Natural killer cell treated with Interleukin-12 subunit alpha and Interleukin-12 subunit beta and Interleukin-15 and Interleukin-18, amount 100 ng/mL, for 72 hours (primary cell): ENCODE measurements around the gene NAA80. TPM values are rescaled to one million over a fixed set of nuclear protein-coding genes. Genes with fewer than 3 reads are reported as not detected.
"Not testable (repeated sequence)": the region's sequence is repeated elsewhere in the genome, so short reads cannot be mapped to it uniquely, and the experiment has no call there.

Source experiments
- ATAC-seq, 2 donors: fragments of 150-1000 bp; cut with Tn5 transposase in 1 of 2; sonication (Bioruptor Pico), chemical (Tn5 transposase) in 1 of 2; 2 replicates each; pipeline ENCODE4 v1.10.0; 2021
- DNase-seq: peaks from one replicate; pipeline ENCODE4 v3.0.0; 2022; ENCODE audit warnings: low spot score
- H3K27ac Mint-ChIP-seq, 2 donors: 1 replicate in 1 of 2; 2 replicates in 1 of 2; pipeline ENCODE4 v1.8.0; 2022; ENCODE audit warnings: mixed read lengths in 2 of 2, mild to moderate bottlenecking in 1 of 2, moderate library complexity in 1 of 2
- H3K27me3 Mint-ChIP-seq, 2 donors: 1 replicate in 1 of 2; 2 replicates in 1 of 2; pipeline ENCODE4 v1.8.0; 2022; ENCODE audit warnings: mixed read lengths in 2 of 2
- H3K36me3 Mint-ChIP-seq: one replicate; pipeline ENCODE4 v1.8.0; 2022; ENCODE audit warnings: mixed read lengths
- H3K4me1 Mint-ChIP-seq, 2 donors: 1 replicate in 1 of 2; 2 replicates in 1 of 2; pipeline ENCODE4 v1.8.0; 2022; ENCODE audit warnings: low read depth in 2 of 2, mixed read lengths in 2 of 2, mild to moderate bottlenecking in 1 of 2
- H3K4me3 Mint-ChIP-seq: one replicate; pipeline ENCODE4 v1.8.0; 2022; ENCODE audit warnings: mixed read lengths
- H3K9me3 Mint-ChIP-seq: 2 replicates; pipeline ENCODE4 v1.8.0; 2022; ENCODE audit warnings: mixed read lengths
- total RNA-seq, 2 donors: library from RNA; stranded (reverse); gene quantifications; one replicate each; pipeline ENCODE4 v1.2.3, GENCODE V29; 2022

The NAA80 gene
- total RNA-seq, 2 donors from 2014 or later, result 13.2 to 15.7 TPM

DNA sequence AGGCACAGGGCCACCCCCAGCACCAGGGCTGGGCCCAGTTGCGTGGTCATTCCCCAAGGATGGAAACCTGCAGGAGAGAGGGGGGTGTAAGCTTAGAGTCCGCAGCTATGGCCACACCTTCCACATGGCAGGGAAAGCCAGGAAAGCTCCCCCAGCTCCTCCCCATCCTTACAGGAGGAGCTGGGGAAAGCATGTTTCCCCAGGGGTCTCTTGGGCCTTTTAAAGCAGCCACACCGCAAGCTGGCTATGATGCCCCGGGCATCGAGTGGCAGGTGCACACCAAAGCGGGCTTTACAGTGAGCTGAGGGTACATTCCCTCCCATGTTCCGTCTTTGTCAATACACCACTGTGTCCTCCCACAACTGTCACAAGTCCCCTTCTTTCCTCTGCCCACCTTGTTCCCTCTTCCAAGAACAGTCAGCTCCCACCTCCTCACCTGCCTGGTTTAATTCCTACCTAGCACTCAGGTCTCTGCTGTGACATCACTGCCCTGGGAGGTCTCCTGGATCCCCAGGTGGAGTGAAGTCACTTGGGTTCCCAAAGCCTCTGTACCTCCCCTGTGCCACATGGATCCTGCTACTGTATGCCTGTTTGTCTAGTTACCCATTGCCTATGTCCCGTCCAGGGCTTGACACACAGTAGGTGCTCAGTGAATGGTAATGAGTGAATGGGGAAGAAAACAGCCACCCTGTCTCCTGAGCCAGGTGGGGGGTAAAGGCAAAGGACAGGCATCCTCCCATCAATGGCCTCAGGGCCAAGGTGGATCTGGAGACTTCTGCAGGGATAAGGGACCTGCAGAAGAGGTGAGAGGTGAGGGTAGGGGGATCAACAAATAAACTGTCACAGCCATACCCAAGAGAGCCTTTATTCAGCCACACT lies 3.4 kb downstream of the NAA80 start:
- H3K27me3 Mint-ChIP-seq, result no peaks in the 10 kb centered on the region
- no peak overlapping the region for H3K4me3 Mint-ChIP-seq
- no peaks in the 10 kb centered on the region for H3K36me3 Mint-ChIP-seq
- no peak overlapping the region for H3K27ac Mint-ChIP-seq
- ATAC-seq (no peak), DNase-seq (no peak)
- peaks cover 31 to 38% of the 10 kb centered on the region in 2 donors for H3K4me1 Mint-ChIP-seq
- no peaks in the 10 kb centered on the region for H3K9me3 Mint-ChIP-seq

DNA sequence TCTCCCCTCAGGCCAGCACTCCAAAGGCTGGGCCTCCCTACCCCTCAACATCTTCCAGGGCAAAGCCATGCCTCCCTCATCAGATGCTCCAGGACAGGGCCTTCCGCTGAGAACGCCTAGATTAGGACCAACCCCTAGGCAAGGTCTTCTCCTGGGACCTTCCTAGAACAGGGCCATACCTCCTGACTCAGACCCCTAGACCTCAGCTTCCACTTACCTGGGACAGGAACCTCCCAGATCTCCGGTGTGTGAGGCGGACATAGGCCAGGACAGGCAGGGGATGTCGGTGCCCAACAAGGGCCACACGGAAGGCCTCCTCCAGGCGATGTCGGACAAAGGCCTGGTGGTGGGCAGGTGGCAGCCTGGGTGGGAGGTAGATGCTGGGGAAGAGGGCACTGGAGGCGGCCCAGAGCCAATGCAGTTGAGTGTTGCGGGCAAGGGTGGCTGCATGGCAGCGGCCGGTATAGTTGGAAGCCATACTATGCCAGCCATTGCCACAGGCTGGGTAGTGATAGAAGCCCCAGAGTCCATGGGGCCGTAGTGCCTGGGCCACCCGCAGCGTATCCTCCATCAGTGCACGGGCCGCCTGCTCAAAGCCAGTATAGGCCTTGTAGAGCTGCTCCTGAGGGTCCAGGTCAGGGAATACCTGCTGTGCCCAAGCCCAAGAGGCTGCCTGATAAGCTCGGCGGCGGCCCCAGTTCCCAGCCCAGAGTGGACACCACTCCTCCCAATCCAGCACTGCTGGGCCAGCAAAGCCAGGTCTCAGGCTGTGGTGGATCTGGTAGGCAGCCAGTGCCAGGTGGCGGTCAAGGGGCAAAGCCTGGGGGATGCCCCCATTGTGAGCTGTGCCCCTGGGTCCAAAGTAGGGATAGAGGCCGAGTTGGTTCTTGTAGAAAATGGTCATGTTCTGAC lies 4.5 kb downstream of the NAA80 start:
- peaks cover 23 to 30% of the 10 kb centered on the region in 2 donors for H3K4me1 Mint-ChIP-seq
- no peaks in the 10 kb centered on the region for H3K9me3 Mint-ChIP-seq
- H3K4me3 Mint-ChIP-seq, result no peak overlapping the region
- no peak overlapping the region for H3K27ac Mint-ChIP-seq
- H3K27me3 Mint-ChIP-seq, result no peaks in the 10 kb centered on the region
- no peak for DNase-seq
- no peaks in the 10 kb centered on the region for H3K36me3 Mint-ChIP-seq
- ATAC-seq, result no peak

DNA sequence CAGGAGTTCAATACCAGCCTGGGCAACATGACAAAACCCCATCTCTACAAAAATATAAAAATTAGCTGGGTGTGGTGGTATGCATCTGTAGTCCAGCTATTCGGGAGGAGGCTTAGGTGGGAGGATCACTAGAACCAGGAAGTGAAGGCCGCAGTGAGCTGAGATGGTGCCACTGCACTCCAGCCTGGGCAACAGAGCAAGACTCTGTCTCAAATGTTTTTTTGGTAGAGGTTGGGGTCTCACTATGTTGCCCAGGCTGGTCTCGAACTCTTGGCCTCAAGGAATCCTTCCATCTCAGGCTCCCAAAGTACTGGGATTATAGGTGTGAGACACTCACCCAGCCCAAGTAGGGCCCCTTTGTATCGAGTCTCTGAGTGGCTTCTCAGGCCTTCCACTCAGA lies 5.1 kb downstream of the NAA80 start:
- H3K36me3 Mint-ChIP-seq, result no peaks in the 10 kb centered on the region
- no peak overlapping the region for H3K4me3 Mint-ChIP-seq
- no peak overlapping the region for H3K27ac Mint-ChIP-seq

DNA sequence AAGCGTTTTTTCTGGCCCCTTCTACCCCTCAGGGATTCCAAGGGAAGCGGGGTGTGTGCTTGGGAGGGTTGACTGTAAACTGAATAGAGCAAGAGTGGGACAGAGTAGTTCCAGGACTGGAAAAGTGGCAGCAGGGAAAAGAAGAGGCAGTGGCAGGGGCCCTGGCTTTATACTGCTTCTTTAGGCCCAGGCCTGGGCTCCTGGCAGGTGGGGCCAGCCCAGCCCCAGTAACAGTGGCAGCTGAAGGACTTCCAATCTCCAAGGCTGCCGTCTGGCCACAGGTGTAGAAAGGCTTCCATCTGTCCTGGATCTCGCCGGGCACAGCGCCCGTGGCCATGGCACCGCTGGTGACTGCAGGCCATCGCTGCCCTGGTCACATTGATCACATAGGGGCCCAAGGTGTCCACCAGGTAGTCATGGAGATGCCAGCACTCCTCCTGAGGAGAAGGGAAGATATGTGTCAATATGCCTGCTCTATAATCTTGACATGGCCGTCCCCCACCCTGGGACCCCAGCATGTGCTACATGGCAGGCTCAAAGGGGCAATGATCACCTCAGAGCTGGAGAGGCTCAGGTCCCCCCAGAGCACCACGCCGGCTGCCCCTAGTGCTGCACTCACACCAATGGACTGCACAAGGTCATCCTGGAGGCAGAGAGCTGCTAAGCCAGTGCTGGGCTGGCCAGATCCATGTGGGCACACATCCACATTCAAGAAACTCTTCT lies 6.0 kb downstream of the NAA80 start:
- Mint-ChIP-seq H3K4me3 (peak overlapping the region; percentile 89), H3K9me3 (no peaks in the 10 kb centered on the region), H3K4me1 (peaks cover 15 to 21% of the 10 kb centered on the region in 2 donors), H3K27ac (peak overlapping the region; percentile 70 to 92), H3K36me3 (no peaks in the 10 kb centered on the region), H3K27me3 (no peaks in the 10 kb centered on the region)
- ATAC-seq (no peak), DNase-seq (no peak)

More for the DNA sequence above, 5.1 kb downstream of the NAA80 start:
- no peaks in the 10 kb centered on the region for H3K27me3 Mint-ChIP-seq
- ATAC-seq, result no peak
- peak; percentile 1 for DNase-seq
- H3K4me1 Mint-ChIP-seq, result peaks cover 20 to 25% of the 10 kb centered on the region in 2 donors
- no peaks in the 10 kb centered on the region for H3K9me3 Mint-ChIP-seq

DNA sequence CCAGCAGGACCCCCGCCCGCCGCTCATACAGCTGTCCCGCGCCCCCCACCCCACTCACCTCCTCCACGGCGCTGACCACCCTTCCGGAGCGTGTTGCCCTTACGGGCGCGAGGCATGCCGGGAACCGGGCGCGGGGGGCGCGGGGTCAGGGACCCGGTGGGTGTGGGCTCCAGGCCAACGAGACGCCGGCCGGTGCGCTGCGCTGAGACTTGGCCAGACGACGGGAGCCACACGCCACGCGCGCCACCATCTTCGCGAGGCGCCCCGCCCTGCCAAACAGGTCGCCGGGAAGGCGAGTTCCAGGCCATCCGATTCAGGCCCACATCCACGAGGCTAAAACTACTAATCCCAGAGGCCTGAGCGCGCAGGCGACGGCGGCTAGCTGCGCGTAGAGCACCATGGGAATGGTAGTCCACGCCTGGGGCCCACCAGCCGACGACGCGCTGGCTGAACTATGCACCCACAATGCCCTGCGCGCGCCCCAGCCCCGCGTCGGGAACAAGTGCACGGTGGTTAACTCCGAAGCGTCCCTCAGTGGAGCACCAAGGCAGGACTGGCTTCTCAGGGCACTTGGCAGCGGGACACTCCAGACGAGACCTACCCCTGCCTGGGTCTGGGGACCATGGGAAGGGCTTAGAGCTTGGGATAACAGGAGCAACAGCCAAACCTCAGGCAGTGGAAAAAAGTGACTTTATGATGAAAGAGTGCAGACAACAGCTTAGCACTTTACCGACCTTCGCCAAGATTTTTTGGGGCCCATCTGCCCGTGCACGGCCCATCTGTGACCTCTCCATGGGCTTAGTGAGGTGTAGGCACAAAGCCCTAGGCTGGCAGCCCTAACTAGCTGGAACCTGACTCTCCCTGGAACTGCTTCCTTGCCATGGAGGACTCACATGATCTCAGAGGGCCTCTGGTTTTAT lies 6.8 kb downstream of the NAA80 start, which contains the start of gene IFRD2:
Gene IFRD2, minus strand, starts transcription at position 271 of the 920 bp plus-strand sequence. Its CDS starts 155 bp downstream, at position 116.
- Mint-ChIP-seq H3K4me3 (peak within 1 kb of the TSS; percentile 89), H3K27me3 (no peaks in the 10 kb centered on the region), H3K27ac (peak within 1 kb of the TSS; percentile 70 to 92), H3K9me3 (no peaks in the 10 kb centered on the region), H3K36me3 (no peaks in the 10 kb centered on the region), H3K4me1 (peaks cover 12 to 17% of the 10 kb centered on the region in 2 donors)
- peak; percentile 97 for DNase-seq
- peak; percentile 98 to 99 for ATAC-seq

DNA sequence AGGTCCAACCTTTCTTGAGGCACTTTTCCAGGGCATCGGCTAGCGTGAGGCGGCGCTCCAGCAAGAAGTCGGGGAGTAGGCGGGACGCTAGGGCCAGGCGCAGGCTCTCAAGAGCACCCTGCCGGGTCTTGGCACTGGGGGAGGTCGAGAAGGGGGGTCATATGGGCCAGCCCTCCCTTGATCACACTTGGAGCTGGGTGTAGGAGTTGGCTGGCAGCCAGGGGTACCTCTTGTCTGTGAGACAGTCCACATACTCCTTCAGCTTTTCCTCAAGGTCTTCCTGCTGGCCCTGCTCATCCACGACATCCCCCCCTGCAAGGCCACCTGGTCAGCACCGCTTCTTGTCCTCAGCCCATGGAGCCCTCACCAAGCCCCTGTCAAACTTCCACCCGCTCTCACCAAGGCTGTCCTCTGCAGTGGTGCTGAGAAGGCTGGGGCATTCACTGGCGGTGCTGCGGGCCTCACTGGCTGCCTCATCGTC lies 9.0 kb downstream of the NAA80 start:
- ATAC-seq (no peak), DNase-seq (no peak)
- H3K9me3 Mint-ChIP-seq, result no peaks in the 10 kb centered on the region
- no peaks in the 10 kb centered on the region for H3K36me3 Mint-ChIP-seq
- peak overlapping the region; percentile 41 for H3K4me3 Mint-ChIP-seq
- H3K27me3 Mint-ChIP-seq, result no peaks in the 10 kb centered on the region
- no peak overlapping the region for H3K27ac Mint-ChIP-seq
- peaks cover 12 to 17% of the 10 kb centered on the region in 2 donors for H3K4me1 Mint-ChIP-seq

DNA sequence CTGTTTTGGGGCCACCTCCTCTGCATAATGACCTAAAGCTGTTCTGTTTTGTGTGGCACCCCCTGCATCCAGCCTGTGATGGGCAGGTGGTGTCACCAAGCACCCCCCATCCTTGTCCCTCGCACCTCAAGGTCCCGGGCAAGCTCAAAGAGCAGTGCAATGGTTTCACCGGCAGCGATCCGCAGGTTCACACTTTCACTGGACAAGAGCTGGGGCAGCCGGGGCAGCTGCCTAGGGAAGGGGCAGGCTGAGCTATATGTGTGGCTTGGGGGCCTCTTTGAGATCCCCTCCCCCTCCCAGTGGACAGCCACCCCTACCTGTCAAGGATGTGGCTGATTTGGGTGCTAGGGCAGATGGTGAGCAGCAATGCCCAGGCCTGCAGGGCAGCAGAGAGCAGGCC lies 10.1 kb downstream of the NAA80 start:
- no peaks in the 10 kb centered on the region for H3K9me3 Mint-ChIP-seq

DNA sequence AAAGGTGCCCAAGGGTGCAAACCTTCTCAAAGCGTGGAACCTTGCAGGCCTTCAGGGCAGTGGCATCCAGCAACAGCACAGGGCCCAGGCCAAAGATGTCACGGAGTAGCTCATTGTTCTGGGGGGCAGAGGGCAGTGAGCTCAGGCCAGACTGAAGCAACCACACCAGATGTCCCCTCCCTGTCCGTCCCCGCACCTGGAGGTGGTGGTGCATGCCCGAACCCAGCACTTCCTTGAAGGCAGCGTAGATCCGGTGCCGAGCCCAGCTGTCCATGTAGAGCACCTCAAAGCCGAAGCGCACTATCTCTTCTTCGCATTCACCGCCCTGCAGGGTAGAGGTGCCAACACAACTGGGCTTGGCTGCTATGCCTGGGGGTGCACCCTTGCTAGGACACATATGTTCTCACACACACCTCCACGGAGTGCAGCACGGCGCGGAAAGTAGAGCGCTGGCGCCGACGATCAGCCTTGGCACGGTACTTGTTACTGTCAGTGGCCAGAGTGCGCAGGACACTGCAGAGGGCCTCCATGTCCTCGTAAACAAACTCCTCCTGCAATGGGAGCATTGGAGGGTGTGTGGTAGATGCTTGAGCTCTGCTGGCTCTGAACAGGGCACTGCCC lies 10.7 kb downstream of the NAA80 start:
- H3K36me3 Mint-ChIP-seq, result no peaks in the 10 kb centered on the region

More for the DNA sequence above, 10.1 kb downstream of the NAA80 start:
- ATAC-seq (no peak), DNase-seq (no peak)
- Mint-ChIP-seq H3K27ac (no peak overlapping the region), H3K4me3 (peak overlapping the region; percentile 10), H3K36me3 (no peaks in the 10 kb centered on the region), H3K27me3 (no peaks in the 10 kb centered on the region), H3K4me1 (peaks cover 12 to 17% of the 10 kb centered on the region in 2 donors)

DNA sequence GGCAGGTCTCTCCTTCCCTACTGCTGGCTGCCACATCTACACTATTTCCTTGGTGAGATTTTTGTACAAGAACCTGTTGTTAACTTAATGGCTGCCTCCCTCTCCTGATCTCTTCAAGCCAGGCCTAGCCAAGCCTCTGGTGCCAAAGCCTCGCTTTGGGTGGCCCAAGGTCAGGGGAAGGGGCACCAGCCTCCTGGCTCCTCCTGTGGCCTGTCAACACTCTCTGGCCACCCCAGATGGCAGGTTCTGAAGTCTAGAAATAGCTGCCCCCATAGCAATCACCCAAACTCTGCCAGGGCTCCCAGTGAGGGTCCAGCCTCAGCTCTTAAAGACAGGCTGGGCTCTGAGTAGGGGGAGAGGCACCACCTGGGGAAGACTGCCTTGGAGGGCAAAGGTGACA lies 11.9 kb downstream of the NAA80 start:
- Mint-ChIP-seq H3K27ac (no peak overlapping the region), H3K4me1 (peaks cover 4 to 8% of the 10 kb centered on the region in 2 donors), H3K9me3 (no peaks in the 10 kb centered on the region), H3K4me3 (no peak overlapping the region), H3K27me3 (no peaks in the 10 kb centered on the region), H3K36me3 (no peaks in the 10 kb centered on the region)
- ATAC-seq (no peak), DNase-seq (no peak)

More for the DNA sequence above, 10.7 kb downstream of the NAA80 start:
- Mint-ChIP-seq H3K4me3 (no peak overlapping the region), H3K9me3 (no peaks in the 10 kb centered on the region), H3K27ac (no peak overlapping the region), H3K4me1 (peaks cover 12 to 17% of the 10 kb centered on the region in 2 donors), H3K27me3 (no peaks in the 10 kb centered on the region)
- DNase-seq, result no peak
- no peak for ATAC-seq

DNA sequence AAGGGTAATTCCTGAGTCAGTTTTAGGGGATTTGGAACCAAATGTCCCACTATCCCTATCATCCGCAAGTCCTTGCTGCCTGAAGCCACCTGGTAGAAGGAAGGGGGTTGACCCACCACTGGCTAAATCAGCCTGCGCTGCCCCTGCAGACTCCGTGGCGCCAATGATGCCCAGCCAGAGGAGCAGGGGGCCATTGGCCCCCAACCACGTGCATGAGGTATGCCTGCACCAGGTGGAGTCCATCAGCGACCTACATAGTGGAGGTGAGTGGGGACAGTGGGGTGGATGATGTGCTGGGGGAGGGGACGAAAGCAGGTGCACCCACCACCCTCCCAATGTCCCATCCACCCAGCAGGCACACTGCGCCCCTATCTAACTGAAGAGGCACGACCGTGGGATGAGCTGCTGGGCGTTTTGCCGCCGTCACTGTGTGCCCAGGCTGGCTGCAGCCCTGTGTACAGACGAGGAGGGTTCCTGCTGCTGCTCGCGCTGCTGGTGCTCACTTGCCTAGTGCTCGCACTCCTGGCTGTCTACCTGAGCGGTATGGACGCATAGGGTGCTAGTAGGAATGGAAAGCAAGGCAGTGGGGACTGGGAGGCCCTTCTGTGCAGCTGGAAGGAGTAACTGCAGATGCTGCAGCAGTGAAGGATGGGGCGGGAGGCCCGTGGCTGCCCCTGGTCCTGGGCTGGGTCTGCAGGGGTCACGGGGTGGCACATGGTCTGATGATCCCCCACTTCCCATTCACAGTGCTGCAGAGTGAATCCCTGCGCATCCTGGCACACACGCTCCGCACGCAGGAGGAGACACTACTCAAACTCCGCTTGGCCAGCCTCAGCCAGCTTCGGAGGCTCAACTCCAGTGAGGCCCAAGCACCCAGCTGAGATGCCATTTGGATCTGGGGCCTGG lies 12.6 kb downstream of the NAA80 start:
- no peak for ATAC-seq
- Mint-ChIP-seq H3K4me1 (peaks cover 4 to 6% of the 10 kb centered on the region in 2 donors), H3K27ac (no peak overlapping the region)

DNA sequence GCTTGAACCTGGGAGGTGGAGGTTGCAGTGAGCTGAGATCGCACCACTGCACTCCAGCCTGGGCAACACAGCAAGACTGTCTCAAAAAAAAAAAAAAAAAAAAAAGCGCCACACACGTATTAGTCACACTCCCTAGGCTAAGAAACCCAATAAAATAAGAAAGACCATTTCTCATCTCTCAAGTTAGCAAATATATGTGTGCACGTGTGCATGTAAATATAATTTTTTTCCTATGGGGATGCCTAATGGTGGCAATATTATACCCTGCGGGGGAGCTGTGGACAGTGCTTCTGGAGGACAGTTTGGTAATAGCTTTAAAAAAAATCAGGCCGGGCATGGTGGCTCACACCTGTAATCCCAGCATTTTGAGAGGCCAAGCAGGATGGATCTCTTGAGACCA lies 15.1 kb downstream of the NAA80 start:
- H3K27me3 Mint-ChIP-seq, result not testable (repeated sequence)

More for the DNA sequence above, 12.6 kb downstream of the NAA80 start:
- Mint-ChIP-seq H3K36me3 (no peaks in the 10 kb centered on the region), H3K9me3 (no peaks in the 10 kb centered on the region), H3K4me3 (no peak overlapping the region), H3K27me3 (no peaks in the 10 kb centered on the region)
- DNase-seq, result no peak

More for the DNA sequence above, 15.1 kb downstream of the NAA80 start:
- not testable (repeated sequence) for H3K4me3 Mint-ChIP-seq, H3K4me1 Mint-ChIP-seq, H3K9me3 Mint-ChIP-seq, DNase-seq, ATAC-seq, H3K27ac Mint-ChIP-seq, H3K36me3 Mint-ChIP-seq
